Measurements from ENCODE around the gene WWOX. TPM values are rescaled to one million over a fixed set of nuclear protein-coding genes. Genes with fewer than 3 reads are reported as not detected.

The WWOX gene
- total and polyA plus RNA-seq, 7 donors = 7.1 to 46.8 (median 16.1) TPM

DNA sequence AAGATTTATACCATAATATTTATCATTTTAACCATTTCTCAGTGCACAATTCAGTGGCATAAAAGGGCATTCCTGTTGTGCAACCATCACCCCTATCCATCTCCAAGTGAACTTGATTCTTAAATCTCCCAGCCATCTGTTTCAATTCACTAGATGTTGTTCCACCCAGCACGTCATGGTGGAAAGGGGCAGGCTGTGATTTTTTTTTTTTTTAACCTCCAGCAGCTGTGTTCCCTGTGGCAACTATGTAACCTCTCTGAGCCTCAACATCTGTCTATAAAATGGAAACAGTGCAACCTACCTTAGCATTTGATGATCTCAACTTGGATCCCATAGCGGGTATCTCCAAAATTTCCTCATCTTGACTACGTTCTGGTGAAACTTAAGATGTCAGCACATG lies 604.5 kb downstream of the WWOX start:
- H3K36me3 ChIP-seq = no peaks in the 10 kb centered on the region
- intact Hi-C loops (cut with DNase I) = no loop called here
- H3K27me3 ChIP-seq = no peaks in the 10 kb centered on the region
- H3K27ac ChIP-seq = no peak overlapping the region
- TF ChIP-seq EP300 (IDR thresholded peaks at IDR 0.05) (no peak), POLR2AphosphoS5 (IDR thresholded peaks at IDR 0.05) (no peak), POLR2A (IDR thresholded peaks at IDR 0.05) (no peak)
- TF ChIP-seq, protein P1, sequence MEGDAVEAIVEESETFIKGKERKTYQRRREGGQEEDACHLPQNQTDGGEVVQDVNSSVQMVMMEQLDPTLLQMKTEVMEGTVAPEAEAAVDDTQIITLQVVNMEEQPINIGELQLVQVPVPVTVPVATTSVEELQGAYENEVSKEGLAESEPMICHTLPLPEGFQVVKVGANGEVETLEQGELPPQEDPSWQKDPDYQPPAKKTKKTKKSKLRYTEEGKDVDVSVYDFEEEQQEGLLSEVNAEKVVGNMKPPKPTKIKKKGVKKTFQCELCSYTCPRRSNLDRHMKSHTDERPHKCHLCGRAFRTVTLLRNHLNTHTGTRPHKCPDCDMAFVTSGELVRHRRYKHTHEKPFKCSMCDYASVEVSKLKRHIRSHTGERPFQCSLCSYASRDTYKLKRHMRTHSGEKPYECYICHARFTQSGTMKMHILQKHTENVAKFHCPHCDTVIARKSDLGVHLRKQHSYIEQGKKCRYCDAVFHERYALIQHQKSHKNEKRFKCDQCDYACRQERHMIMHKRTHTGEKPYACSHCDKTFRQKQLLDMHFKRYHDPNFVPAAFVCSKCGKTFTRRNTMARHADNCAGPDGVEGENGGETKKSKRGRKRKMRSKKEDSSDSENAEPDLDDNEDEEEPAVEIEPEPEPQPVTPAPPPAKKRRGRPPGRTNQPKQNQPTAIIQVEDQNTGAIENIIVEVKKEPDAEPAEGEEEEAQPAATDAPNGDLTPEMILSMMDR (IDR thresholded peaks at IDR 0.05) = no peak
- no peak for DNase-seq
- no peaks in the 10 kb centered on the region for H3K4me1 ChIP-seq
- WGBS, 2 donors = 81 to 83% methylated on average over 3 of the region's 3 CpGs
- H3K4me3 ChIP-seq = no peak overlapping the region
- H3K9me3 ChIP-seq = no peaks in the 10 kb centered on the region

GRCh38 chr16:78704416-78704815 lies 605.0 kb downstream of the WWOX start:
- intact Hi-C loops (cut with DNase I) = no loop called here
- TF ChIP-seq, protein P1 (IDR thresholded peaks at IDR 0.05) = no peak
- TF ChIP-seq POLR2AphosphoS5 (IDR thresholded peaks at IDR 0.05) = no peak
- TF ChIP-seq POLR2A (IDR thresholded peaks at IDR 0.05) = no peak
- TF ChIP-seq EP300 (IDR thresholded peaks at IDR 0.05) = no peak
- DNase-seq = no peak
- 74 to 80% methylated on average over 6 of the region's 6 CpGs for WGBS, 2 donors
- Histone ChIP-seq H3K4me3 (no peak overlapping the region), H3K4me1 (no peaks in the 10 kb centered on the region), H3K27ac (no peak overlapping the region), H3K36me3 (no peaks in the 10 kb centered on the region), H3K27me3 (no peaks in the 10 kb centered on the region), H3K9me3 (no peaks in the 10 kb centered on the region)

- Histone ChIP-seq H3K4me1 (no peaks in the 10 kb centered on the region), H3K4me3 (no peak overlapping the region), H3K36me3 (no peaks in the 10 kb centered on the region), H3K27me3 (no peaks in the 10 kb centered on the region), H3K27ac (no peak overlapping the region), H3K9me3 (no peaks in the 10 kb centered on the region)
- TF ChIP-seq, protein P1 (IDR thresholded peaks at IDR 0.05) = no peak
- TF ChIP-seq EP300 (IDR thresholded peaks at IDR 0.05) (no peak), POLR2AphosphoS5 (IDR thresholded peaks at IDR 0.05) (no peak), POLR2A (IDR thresholded peaks at IDR 0.05) (no peak)
- 26 to 57% methylated on average over 2 of the region's 2 CpGs for WGBS, 2 donors
- intact Hi-C loops (cut with DNase I) = no loop called here
- no peak for DNase-seq
Observed at GRCh38 chr16:78705694-78706093, 606.2 kb downstream of the WWOX start.

- TF ChIP-seq, protein P1 (IDR thresholded peaks at IDR 0.05) = no peak
- WGBS, 2 donors = 90 to 93% methylated on average over 6 of the region's 6 CpGs
- Histone ChIP-seq H3K4me3 (no peak overlapping the region), H3K27ac (no peak overlapping the region), H3K4me1 (no peaks in the 10 kb centered on the region), H3K9me3 (no peaks in the 10 kb centered on the region), H3K27me3 (no peaks in the 10 kb centered on the region), H3K36me3 (no peaks in the 10 kb centered on the region)
- intact Hi-C loops (cut with DNase I) = no loop called here
- no peak for DNase-seq
Observed at GRCh38 chr16:78706637-78707036, 607.2 kb downstream of the WWOX start.

GRCh38 chr16:78709137-78709884 lies 609.9 kb downstream of the WWOX start:
- 94 to 95% methylated on average over 15 of the region's 15 CpGs for WGBS, 2 donors
- TF ChIP-seq, protein P1 (IDR thresholded peaks at IDR 0.05) = no peak
- TF ChIP-seq POLR2AphosphoS5 (IDR thresholded peaks at IDR 0.05) (no peak), POLR2A (IDR thresholded peaks at IDR 0.05) (no peak), EP300 (IDR thresholded peaks at IDR 0.05) (no peak)
- Histone ChIP-seq H3K27ac (no peak overlapping the region), H3K9me3 (no peaks in the 10 kb centered on the region), H3K4me1 (no peaks in the 10 kb centered on the region), H3K36me3 (no peaks in the 10 kb centered on the region), H3K4me3 (no peak overlapping the region), H3K27me3 (no peaks in the 10 kb centered on the region)
- no peak for DNase-seq
- intact Hi-C loops (cut with DNase I) = no loop called here
